PC-3 (cell line): ENCODE results near the gene MAP2K7. TPM values are rescaled to one million over a fixed set of nuclear protein-coding genes. Genes with fewer than 3 reads are reported as not detected.

Source experiments
- ATAC-seq: fragments of 200-7000 bp; cut with Tn5 transposase; 2 replicates; pipeline ENCODE4 v1.9.1; 2020; ENCODE audit warnings: mild to moderate bottlenecking, moderate library complexity
- BruUV-seq: library from RNA; stranded (reverse); fragments of 400-500 nt; replicated peaks from 2 replicates; lab custom pipeline; 2021; lab: Mats Ljungman, UMichigan
- CTCF ChIA-PET: fragments of 300-600 bp; sonication (Branson Sonifier 250); formaldehyde crosslinking; loops from one replicate; lab custom pipeline; 2022; ENCODE audit warnings: antibody characterized with exemption; lab: Charles Lee
- POLR2A ChIA-PET: fragments of 300-600 bp; sonication (Branson Sonifier 250); formaldehyde crosslinking; loops from one replicate; lab custom pipeline; 2022; ENCODE audit warnings: antibody characterized with exemption; ENCODE audit not compliant: unreplicated experiment; lab: Charles Lee
- DNase-seq: peaks from one replicate; pipeline ENCODE4 v3.0.0-alpha.2; 2015
- H2AFZ ChIP-seq: fragments of 300-600 bp; sonication (generic); 2 replicates; pipeline ENCODE4 v1.6.0; 2016; ENCODE audit warnings: antibody characterized with exemption, low read length
- H3F3A ChIP-seq: fragments of 300-600 bp; sonication (generic); one replicate; pipeline ENCODE4 v1.6.0; 2017; ENCODE audit warnings: antibody characterized with exemption, low read length, control low read depth, mild to moderate bottlenecking; ENCODE audit not compliant: unreplicated experiment
- H3K27ac ChIP-seq: fragments of 300-600 bp; sonication (generic); 2 replicates; pipeline ENCODE4 v1.5.1; 2016; ENCODE audit warnings: mild to moderate bottlenecking, low read length
- H3K27me3 ChIP-seq: fragments of 300-600 bp; sonication (generic); 2 replicates; pipeline ENCODE4 v1.6.1; 2016; ENCODE audit warnings: low read length, mixed read lengths
- H3K36me3 ChIP-seq: fragments of 300-600 bp; sonication (generic); 2 replicates; pipeline ENCODE4 v1.6.1; 2016; ENCODE audit warnings: low read depth, mixed run types, low read length, mixed read lengths
- H3K4me1 ChIP-seq: fragments of 300-600 bp; sonication (generic); 2 replicates; pipeline ENCODE4 v1.5.1; 2016; ENCODE audit warnings: low read length; ENCODE audit not compliant: insufficient read depth
- H3K4me2 ChIP-seq: fragments of 300-600 bp; sonication (generic); 2 replicates; pipeline ENCODE4 v1.6.0; 2016; ENCODE audit warnings: low read length
- H3K4me3 ChIP-seq: fragments of 300-600 bp; sonication (generic); 2 replicates; pipeline ENCODE4 v1.5.1; 2016; ENCODE audit warnings: mild to moderate bottlenecking, low read length, mixed read lengths
- H3K79me2 ChIP-seq: fragments of 300-600 bp; sonication (generic); 2 replicates; pipeline ENCODE4 v1.6.1; 2017; ENCODE audit warnings: low read length, mixed read lengths
- H3K9ac ChIP-seq: fragments of 300-600 bp; sonication (generic); 2 replicates; pipeline ENCODE4 v1.6.0; 2016; ENCODE audit warnings: mild to moderate bottlenecking, low read length
- H3K9me2 ChIP-seq: fragments of 300-600 bp; sonication (generic); replicated peaks from 2 replicates; pipeline ENCODE4 v1.6.1; 2016; ENCODE audit warnings: mixed run types, low read length, mixed read lengths
- H3K9me3 ChIP-seq: fragments of 300-600 bp; sonication (generic); 2 replicates; pipeline ENCODE4 v1.6.1; 2016; ENCODE audit warnings: low read length, mixed read lengths
- H4K20me1 ChIP-seq: fragments of 300-600 bp; sonication (generic); 2 replicates; pipeline ENCODE4 v1.6.1; 2016; ENCODE audit warnings: low read length, mixed read lengths
- EZH2 ChIP-seq: fragments of 300-600 bp; sonication (generic); IDR thresholded peaks from one replicate; pipeline ENCODE4 v1.6.1; 2017; ENCODE audit warnings: antibody characterized with exemption, mild to moderate bottlenecking, low read length; ENCODE audit not compliant: unreplicated experiment
- EZH2phosphoT487 ChIP-seq: fragments of 300-600 bp; sonication (generic); IDR thresholded peaks from 2 replicates; pipeline ENCODE4 v1.6.1; 2018; ENCODE audit warnings: mild to moderate bottlenecking, antibody characterized with exemption, low read length, borderline replicate concordance
- intact Hi-C: fragments of 100-400 bp; cut with micrococcal nuclease; formaldehyde crosslinking; loops from 2 replicates; pipeline ENCODE4 v1.9.0; 2023
- total RNA-seq: library from RNA; depleted of rRNA; stranded (reverse); fragments of >200 nt; gene quantifications from 2 replicates; pipeline ENCODE4 v1.2.3, GENCODE V29; 2014
- TF ChIP-seq, protein P1 (sequence below): fragments of 300-600 bp; sonication (generic); conservative IDR thresholded peaks from 2 replicates; pipeline ENCODE4 v1.5.1; 2017; ENCODE audit warnings: antibody characterized with exemption, low read depth, mild to moderate bottlenecking, low read length

Gene MAP2K7
- total RNA-seq, 1 experiment from 2014 or later, result 39.3 TPM

DNA sequence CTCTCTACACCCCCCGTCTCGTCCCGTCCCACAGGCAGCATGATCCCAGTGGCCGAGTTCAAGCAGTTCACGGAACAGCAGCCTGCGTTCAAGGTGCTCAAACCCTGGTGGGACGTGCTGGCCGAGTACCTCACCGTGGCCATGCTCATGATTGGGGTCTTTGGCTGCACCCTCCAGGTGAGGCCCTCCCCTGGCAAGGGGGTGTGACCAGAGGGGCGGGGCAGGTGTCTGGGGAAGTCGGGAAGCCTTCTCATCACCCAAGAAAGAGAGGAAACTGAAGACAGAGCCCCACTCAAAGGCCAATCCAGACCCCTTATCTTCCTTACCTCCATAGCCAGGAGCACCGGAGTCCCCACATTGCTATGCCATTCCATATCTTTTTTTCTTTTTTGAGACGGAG lies 8.1 kb upstream of the MAP2K7 start:
- ChIA-PET POLR2A (no interaction called here), CTCF (no interaction called here)
- DNase-seq, result no peak
- Histone ChIP-seq H3K4me2 (no peak overlapping the region), H3K9me2 (no peaks in the 10 kb centered on the region), H3K4me3 (no peak overlapping the region), H3K27ac (no peak overlapping the region), H3K9me3 (no peaks in the 10 kb centered on the region), H3K36me3 (peaks cover 19% of the 10 kb centered on the region), H3K4me1 (peaks cover 19% of the 10 kb centered on the region), H2AFZ (no peak overlapping the region), H3F3A (no peaks in the 10 kb centered on the region), H3K27me3 (no peaks in the 10 kb centered on the region), H4K20me1 (no peaks in the 10 kb centered on the region), H3K9ac (no peak overlapping the region), H3K79me2 (peaks cover 28% of the 10 kb centered on the region)
- no peak for ATAC-seq
- TF ChIP-seq EZH2phosphoT487 (no peak), EZH2 (no peak)
- TF ChIP-seq, protein P1, sequence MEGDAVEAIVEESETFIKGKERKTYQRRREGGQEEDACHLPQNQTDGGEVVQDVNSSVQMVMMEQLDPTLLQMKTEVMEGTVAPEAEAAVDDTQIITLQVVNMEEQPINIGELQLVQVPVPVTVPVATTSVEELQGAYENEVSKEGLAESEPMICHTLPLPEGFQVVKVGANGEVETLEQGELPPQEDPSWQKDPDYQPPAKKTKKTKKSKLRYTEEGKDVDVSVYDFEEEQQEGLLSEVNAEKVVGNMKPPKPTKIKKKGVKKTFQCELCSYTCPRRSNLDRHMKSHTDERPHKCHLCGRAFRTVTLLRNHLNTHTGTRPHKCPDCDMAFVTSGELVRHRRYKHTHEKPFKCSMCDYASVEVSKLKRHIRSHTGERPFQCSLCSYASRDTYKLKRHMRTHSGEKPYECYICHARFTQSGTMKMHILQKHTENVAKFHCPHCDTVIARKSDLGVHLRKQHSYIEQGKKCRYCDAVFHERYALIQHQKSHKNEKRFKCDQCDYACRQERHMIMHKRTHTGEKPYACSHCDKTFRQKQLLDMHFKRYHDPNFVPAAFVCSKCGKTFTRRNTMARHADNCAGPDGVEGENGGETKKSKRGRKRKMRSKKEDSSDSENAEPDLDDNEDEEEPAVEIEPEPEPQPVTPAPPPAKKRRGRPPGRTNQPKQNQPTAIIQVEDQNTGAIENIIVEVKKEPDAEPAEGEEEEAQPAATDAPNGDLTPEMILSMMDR, result no peak
- intact Hi-C loops, result no loop called here
- no TSS peak for BruUV-seq

DNA sequence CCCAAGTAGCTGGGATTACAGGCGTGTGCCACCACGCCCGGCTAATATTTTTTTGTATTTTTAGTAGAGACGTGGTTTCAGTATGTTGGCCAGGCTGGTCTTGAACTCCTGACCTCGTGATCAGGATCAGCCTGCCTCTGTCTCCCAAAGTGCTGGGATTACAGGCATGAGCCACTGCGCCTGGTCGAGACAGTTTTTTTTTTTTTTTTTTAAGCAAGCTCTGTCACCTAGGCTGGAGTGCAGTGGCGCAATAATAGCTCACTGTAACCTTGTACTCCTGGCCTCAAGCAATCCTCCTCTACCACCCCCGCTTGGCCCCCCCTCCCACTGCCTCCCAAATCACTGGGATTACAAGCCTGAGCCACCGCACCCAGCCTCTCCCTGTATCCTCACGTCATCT lies 6.4 kb upstream of the MAP2K7 start:
- Histone ChIP-seq H4K20me1 (no peaks in the 10 kb centered on the region), H3F3A (peaks cover 11% of the 10 kb centered on the region), H3K9me2 (no peaks in the 10 kb centered on the region), H3K9ac (no peak overlapping the region), H3K27ac (no peak overlapping the region), H3K9me3 (no peaks in the 10 kb centered on the region), H3K4me1 (peaks cover 19% of the 10 kb centered on the region), H3K4me3 (no peak overlapping the region), H3K79me2 (peaks cover 14% of the 10 kb centered on the region), H3K4me2 (no peak overlapping the region), H3K36me3 (peaks cover 19% of the 10 kb centered on the region), H2AFZ (no peak overlapping the region), H3K27me3 (no peaks in the 10 kb centered on the region)
- ChIA-PET POLR2A (interaction anchor here (0.6 kb wide), 1 partner anchor 422 kb away, joined by 7 read pairs; no protein-coding TSS in a partner anchor), CTCF (no interaction called here)
- ATAC-seq, result no peak
- BruUV-seq, result no TSS peak
- TF ChIP-seq EZH2phosphoT487 (no peak), EZH2 (no peak)
- TF ChIP-seq, protein P1, result no peak
- intact Hi-C loops, result no loop called here
- DNase-seq, result no peak

DNA sequence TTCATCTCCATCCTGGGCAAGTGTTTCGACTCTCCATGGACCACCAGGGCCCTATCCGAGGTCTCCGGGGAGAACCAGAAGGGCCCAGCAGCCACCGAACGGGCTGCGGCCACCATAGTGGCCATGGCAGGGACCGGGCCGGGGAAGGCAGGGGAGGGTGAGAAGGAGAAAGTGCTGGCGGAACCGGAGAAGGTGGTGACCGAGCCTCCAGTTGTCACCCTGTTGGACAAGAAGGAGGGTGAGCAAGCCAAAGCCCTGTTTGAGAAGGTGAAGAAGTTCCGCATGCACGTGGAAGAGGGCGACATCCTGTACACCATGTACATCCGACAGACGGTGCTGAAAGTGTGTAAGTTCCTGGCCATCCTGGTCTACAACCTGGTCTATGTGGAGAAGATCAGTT lies 4.7 kb upstream of the MAP2K7 start:
- DNase-seq, result no peak
- no peak overlapping the region for H3K9ac ChIP-seq
- peaks cover 15% of the 10 kb centered on the region for H3K36me3 ChIP-seq
- no peaks in the 10 kb centered on the region for H4K20me1 ChIP-seq
- no peaks in the 10 kb centered on the region for H3K9me3 ChIP-seq
- peaks cover 11% of the 10 kb centered on the region for H3K79me2 ChIP-seq
- no peak overlapping the region for H3K4me2 ChIP-seq
- POLR2A ChIA-PET, result interaction anchor here (0.5 kb wide), 1 partner anchor 18 kb away, joined by 3 read pairs; no protein-coding TSS in a partner anchor
- no peak for ATAC-seq
- no peaks in the 10 kb centered on the region for H3K9me2 ChIP-seq
- peaks cover 24% of the 10 kb centered on the region for H3K4me1 ChIP-seq
- intact Hi-C loops, result no loop called here
- H2AFZ ChIP-seq, result no peak overlapping the region
- H3K4me3 ChIP-seq, result no peak overlapping the region
- TSS peak; percentile 5 for BruUV-seq
- no peaks in the 10 kb centered on the region for H3K27me3 ChIP-seq
- H3F3A ChIP-seq, result peaks cover 11% of the 10 kb centered on the region
- CTCF ChIA-PET, result no interaction called here
- no peak overlapping the region for H3K27ac ChIP-seq
- TF ChIP-seq, protein P1, result no peak
- TF ChIP-seq EZH2phosphoT487 (no peak), EZH2 (no peak)
